Activated T-cell treated with anti-CD3 and anti-CD28 coated beads, Interleukin-2, amount 50 U/mL, for 1 hour (primary cell): ENCODE measurements around the gene KY.

Experiments
- DNase-seq: peaks from one replicate; pipeline ENCODE4 v3.0.0-alpha.2; 2020

The KY gene

GRCh38 chr3:134642445-134643149 is 8.2 kb downstream of the KY start:
- DNase-seq: no peak

- no peak for DNase-seq
Observed at GRCh38 chr3:134641671-134642300, 9.0 kb downstream of the KY start.

GRCh38 chr3:134640872-134641470 is 9.9 kb downstream of the KY start:
- DNase-seq: no peak

DNA sequence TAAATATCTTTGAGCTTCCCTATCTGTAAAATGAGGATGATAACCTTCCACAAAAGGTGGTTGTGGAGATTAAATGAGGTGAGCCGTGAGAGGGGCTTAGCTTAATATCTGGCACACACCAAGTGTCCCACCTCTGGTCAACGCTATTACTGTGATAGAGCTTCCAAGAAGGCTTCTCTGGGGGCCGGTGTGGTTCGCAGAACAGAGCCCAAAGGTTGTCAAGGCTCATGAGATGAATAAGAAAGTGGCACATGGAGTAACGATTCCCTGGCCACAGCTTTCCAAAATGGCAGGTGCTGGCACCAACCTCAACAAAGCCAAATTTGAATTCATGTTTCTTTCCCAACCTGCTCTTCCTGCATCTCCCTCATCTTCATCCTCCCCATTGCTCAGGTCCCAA is 10.4 kb downstream of the KY start:
- no peak for DNase-seq

- DNase-seq: no peak
Observed at GRCh38 chr3:134638385-134639030, 12.3 kb downstream of the KY start.

DNA sequence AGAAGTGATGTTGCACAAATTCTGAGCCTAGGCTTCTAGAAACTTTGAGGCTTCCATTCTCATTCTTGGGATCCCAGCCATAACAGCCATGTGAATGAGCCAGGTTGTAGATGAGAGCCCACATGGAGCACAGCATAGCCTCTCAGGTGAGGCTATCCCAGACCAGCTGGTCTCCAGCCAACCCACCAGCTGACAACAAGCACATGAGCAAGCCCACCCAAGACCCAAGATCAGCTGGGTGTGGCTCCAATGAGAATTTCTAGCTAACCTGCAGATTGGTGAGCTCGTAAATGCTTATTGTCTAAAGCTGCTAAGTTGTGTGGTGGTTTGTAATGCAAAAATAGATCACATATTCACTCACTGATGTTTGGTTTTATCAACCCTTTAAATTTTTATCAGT is 14.4 kb downstream of the KY start:
- DNase-seq: no peak

GRCh38 chr3:134630506-134630905 is 20.3 kb downstream of the KY start:
- no peak for DNase-seq

- no peak for DNase-seq
Observed at GRCh38 chr3:134628884-134629283, 21.9 kb downstream of the KY start.

DNA sequence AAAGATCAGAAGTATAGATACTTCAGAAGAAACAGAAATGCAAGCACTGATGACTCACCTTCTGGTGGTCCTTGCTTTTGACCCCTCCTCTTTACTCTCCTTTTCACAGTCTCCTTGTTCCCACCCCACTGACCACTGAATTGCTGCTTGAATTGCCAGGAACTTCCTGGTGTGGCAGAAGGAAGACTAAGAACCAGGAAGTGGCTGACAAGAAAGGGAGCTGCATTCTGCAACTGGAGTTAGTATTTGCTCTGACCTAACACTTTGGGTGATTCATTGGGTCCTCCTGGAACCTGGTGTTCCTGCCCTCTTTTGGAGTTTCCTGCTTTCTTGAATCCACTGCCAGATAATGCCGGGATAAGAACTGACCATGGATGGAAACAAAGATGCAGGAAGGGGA is 23.0 kb downstream of the KY start:
- no peak for DNase-seq

- no peak for DNase-seq
Observed at GRCh38 chr3:134625885-134626741, 24.7 kb downstream of the KY start.

DNA sequence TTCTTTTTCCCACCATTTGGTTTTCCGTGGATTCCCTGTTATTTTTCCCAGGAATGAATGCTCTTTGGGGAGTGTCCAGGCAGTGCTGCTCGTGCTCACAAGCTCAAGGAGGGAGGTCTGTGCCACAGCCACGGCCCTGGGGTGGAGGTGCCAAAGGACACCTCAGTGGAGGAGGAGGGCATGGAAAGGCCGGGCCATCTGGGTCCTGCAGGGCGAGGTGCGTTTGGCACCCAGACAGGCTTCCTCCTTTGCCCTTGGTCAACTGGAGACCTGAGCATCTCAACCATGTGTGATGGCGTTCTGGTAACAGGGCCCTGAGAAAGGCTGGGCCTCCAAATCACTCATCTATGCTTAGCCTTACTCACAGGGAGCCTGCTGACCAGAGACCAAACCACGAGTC is 25.4 kb downstream of the KY start:
- DNase-seq: no peak

DNA sequence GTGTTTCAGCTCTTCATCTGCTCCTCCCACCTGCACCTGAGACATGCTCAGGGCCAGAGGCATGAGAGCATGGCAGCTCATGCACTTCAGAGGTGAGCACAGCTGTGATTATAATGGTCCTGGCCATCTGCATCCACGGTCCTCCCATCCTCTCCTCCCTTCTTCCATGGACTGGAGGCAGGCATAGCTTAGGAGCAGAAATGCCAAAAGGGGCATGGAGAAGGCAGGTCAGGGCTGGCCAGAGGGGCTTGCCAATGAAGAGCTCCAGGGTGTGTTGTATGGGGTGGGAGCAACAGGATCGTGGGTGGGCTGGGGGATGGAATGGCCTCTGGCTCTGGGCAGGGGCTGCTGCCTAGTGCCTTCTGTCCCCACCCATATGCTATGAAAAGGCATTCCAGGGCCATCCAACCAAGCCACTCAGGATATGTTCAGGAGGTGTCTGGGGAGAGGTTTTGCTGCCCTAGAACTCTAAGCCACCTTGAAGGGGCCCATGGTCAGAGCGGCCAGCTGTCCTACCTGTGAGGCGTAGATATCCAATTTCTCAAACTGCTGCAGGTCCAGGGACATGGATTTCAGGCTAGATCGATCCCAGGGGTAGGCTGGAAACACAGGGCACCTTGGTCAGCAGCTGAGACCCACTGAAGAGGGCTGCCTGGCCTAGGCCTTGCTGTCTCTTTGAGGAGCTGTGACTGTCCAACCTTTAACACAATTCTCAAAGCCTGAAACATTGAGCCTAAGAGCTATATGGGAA is 26.1 kb downstream of the KY start:
- DNase-seq: no peak

- no peak for DNase-seq
Observed at GRCh38 chr3:134623615-134624245, 27.1 kb downstream of the KY start.

- DNase-seq: no peak
Observed at GRCh38 chr3:134622806-134623365, 27.9 kb downstream of the KY start.

DNA sequence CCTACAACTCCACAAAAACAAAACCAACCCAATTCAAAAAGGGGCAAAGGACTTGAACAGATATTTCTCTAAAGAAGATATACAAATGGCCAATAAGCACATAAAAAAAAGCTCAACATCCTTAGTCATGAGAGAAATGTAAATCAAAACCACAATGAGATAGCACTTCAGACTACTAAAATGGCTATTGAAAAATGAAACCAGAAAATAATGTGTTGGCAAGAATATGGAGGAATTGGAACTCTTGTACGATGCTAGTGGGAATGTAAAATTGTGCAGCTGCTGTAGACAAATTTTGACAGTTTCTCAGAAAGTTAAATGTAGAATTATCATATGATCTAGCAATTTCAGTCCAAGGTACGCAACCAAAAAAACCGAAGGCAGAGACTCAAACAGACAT is 29.0 kb downstream of the KY start:
- DNase-seq: no peak

DNA sequence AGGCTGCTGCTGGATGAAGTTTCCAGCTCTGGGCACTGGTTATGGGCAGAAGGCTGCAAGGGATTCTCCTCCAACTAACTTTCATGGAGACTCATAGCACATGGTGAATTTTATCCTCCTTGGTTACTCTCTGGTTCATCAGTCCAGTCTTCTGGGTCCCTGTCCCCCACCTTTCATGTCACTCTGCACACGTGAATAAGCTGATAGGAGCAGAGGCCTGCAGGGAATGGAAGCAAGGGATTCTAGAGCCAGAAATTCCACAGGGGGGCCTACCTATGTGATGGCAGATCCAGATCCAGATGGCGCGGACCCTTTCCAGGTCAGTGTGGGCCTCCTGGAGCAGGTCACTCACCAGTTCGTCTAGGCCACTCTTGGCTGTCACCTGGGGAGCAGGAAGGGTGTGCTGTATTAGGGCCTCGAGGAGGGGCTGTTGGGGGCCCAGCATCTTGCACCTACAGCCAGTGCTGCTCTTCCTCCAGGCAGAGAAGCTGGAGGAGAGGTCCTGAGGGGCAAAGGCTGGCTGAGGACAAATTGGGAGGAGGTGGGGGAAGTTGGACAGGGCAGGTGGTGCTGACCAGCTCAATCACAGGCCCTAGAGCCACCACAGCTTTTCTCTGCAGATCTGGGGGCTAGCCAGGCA is 30.2 kb downstream of the KY start:
- no peak for DNase-seq

GRCh38 chr3:134619884-134620445 is 30.9 kb downstream of the KY start:
- DNase-seq: no peak

- no peak for DNase-seq
Observed at GRCh38 chr3:134619301-134619615, 31.6 kb downstream of the KY start.

GRCh38 chr3:134618478-134619300 is 32.1 kb downstream of the KY start:
- DNase-seq: no peak
